H1 (cell line): ENCODE results near the gene PDE4D. TPM values are rescaled to one million over a fixed set of nuclear protein-coding genes. Genes with fewer than 3 reads are reported as not detected.

Experiments
- CTCF ChIA-PET: fragments of 300-600 bp; sonication (Branson Sonifier 250); formaldehyde crosslinking; loops from one replicate; lab custom pipeline; 2021; ENCODE audit not compliant: partially characterized antibody; lab: Charles Lee
- POLR2A ChIA-PET: fragments of 300-600 bp; sonication (Branson Sonifier 250); formaldehyde crosslinking; loops from one replicate; lab custom pipeline; 2021; ENCODE audit warnings: inconsistent platforms; ENCODE audit not compliant: partially characterized antibody; lab: Charles Lee
- DNase-seq, 2 experiments: peaks; one replicate each; pipeline versions ENCODE4 v3.0.0 to v3.0.0-alpha.2; 2010 to 2022; ENCODE audit warnings: low spot score in 2 of 2, low read depth in 1 of 2, mixed read lengths in 1 of 2
- FAIRE-seq: peaks from 2 replicates; lab custom pipeline; 2011; peaks lifted over from hg19 to GRCh38; lab: Jason Lieb, UNC
- H2AFZ ChIP-seq: 2 replicates; pipeline ENCODE4 v1.8.1; 2012; ENCODE audit warnings: low read length, inconsistent platforms
- H2AK5ac ChIP-seq: 2 replicates; pipeline ENCODE4 v1.6.1; 2013; ENCODE audit warnings: low read depth, low read length
- H2BK120ac ChIP-seq: replicated peaks from 2 replicates; pipeline ENCODE3; 2013; ENCODE audit warnings: low read depth, low read length, inconsistent platforms
- H2BK12ac ChIP-seq: 2 replicates; pipeline ENCODE4 v1.6.1; 2013; ENCODE audit warnings: low read depth, low read length
- H2BK15ac ChIP-seq: 2 replicates; pipeline ENCODE4 v1.6.1; 2013; ENCODE audit warnings: low read length
- H2BK20ac ChIP-seq: 2 replicates; pipeline ENCODE4 v1.6.1; 2013; ENCODE audit warnings: low read length
- H2BK5ac ChIP-seq: 2 replicates; pipeline ENCODE4 v1.6.1; 2013; ENCODE audit warnings: low read depth, low read length
- H3K14ac ChIP-seq: 2 replicates; pipeline ENCODE4 v1.6.1; 2013; ENCODE audit warnings: inconsistent platforms; ENCODE audit not compliant: insufficient read length
- H3K18ac ChIP-seq: 2 replicates; pipeline ENCODE4 v1.6.1; 2013; ENCODE audit warnings: low read length; ENCODE audit errors: extremely low read depth
- H3K23ac ChIP-seq: 2 replicates; pipeline ENCODE4 v1.6.1; 2013; ENCODE audit warnings: inconsistent platforms; ENCODE audit not compliant: insufficient read length
- H3K23me2 ChIP-seq: 2 replicates; pipeline ENCODE4 v1.6.1; 2013; ENCODE audit warnings: low read depth, low read length
- H3K27ac ChIP-seq: 2 replicates; pipeline ENCODE4 v1.6.1; 2011; ENCODE audit warnings: low read depth, low read length, inconsistent platforms
- H3K27me3 ChIP-seq, 4 experiments: replicated peaks in 1 of 4; 1 replicate in 1 of 4; 2 replicates in 3 of 4; pipeline versions ENCODE4 v1.6.1 to v1.8.1; 2011 to 2013; ENCODE audit warnings: low read length in 3 of 4, mild to moderate bottlenecking in 3 of 4, inconsistent platforms in 2 of 4, mixed read lengths in 2 of 4, moderate library complexity in 1 of 4; ENCODE audit not compliant: control insufficient read depth in 3 of 4, insufficient read depth in 3 of 4; ENCODE audit errors: extremely low read depth in 1 of 4
- H3K36me3 ChIP-seq, 4 experiments: 2 replicates each; pipeline versions ENCODE4 v1.6.1 to v1.8.1; 2011 to 2013; ENCODE audit warnings: mild to moderate bottlenecking in 4 of 4, low read length in 3 of 4, moderate library complexity in 2 of 4, control low read depth in 1 of 4, inconsistent platforms in 1 of 4; ENCODE audit not compliant: insufficient read depth in 4 of 4, control insufficient read depth in 2 of 4
- H3K4ac ChIP-seq: replicated peaks from 2 replicates; pipeline ENCODE3; 2013; ENCODE audit warnings: low read length, low read depth, mixed read lengths, inconsistent platforms; ENCODE audit not compliant: insufficient read length
- H3K4me1 ChIP-seq, 4 experiments: replicated peaks in 1 of 4; 1 replicate in 1 of 4; 2 replicates in 3 of 4; pipeline versions ENCODE4 v1.6.1 to v1.8.1; 2011 to 2013; ENCODE audit warnings: low read length in 3 of 4, inconsistent platforms in 2 of 4, mixed read lengths in 1 of 4; ENCODE audit not compliant: insufficient read depth in 4 of 4, control insufficient read depth in 3 of 4
- H3K4me2 ChIP-seq, 2 experiments: 2 replicates each; pipeline versions ENCODE4 v1.6.1 to v1.8.1; 2011 to 2013; ENCODE audit warnings: low read depth in 2 of 2, low read length in 2 of 2, control low read depth in 1 of 2, inconsistent platforms in 1 of 2, mild to moderate bottlenecking in 1 of 2; ENCODE audit not compliant: insufficient read depth in 1 of 2
- H3K4me3 ChIP-seq, 4 experiments: fragments of 200-600, 300-600 bp in 1 of 4; sonication (generic), shearing (Covaris generic), sonication (Bioruptor Twin) in 1 of 4; 2 replicates each; pipeline versions ENCODE4 v1.5.1 to v1.8.1; 2011 to 2016; ENCODE audit warnings: low read length in 4 of 4, low read depth in 3 of 4, control low read depth in 2 of 4, inconsistent platforms in 2 of 4, mild to moderate bottlenecking in 2 of 4, mixed read lengths in 1 of 4, moderate library complexity in 1 of 4; ENCODE audit not compliant: insufficient read depth in 2 of 4; ENCODE audit errors: extremely low read depth in 1 of 4
- H3K56ac ChIP-seq: replicated peaks from 2 replicates; pipeline ENCODE3; 2013; ENCODE audit warnings: low read depth, mild to moderate bottlenecking, mixed read lengths, low read length, inconsistent platforms; ENCODE audit not compliant: insufficient read length
- H3K79me1 ChIP-seq: 2 replicates; pipeline ENCODE4 v1.6.1; 2013; ENCODE audit warnings: low read depth, low read length, control low read depth
- H3K79me2 ChIP-seq, 2 experiments: 2 replicates each; pipeline versions ENCODE4 v1.6.1 to v1.8.1; 2012 to 2013; ENCODE audit warnings: low read length in 2 of 2, mild to moderate bottlenecking in 2 of 2, inconsistent platforms in 1 of 2; ENCODE audit not compliant: insufficient read depth in 2 of 2, control insufficient read depth in 1 of 2
- H3K9ac ChIP-seq, 4 experiments: replicated peaks in 1 of 4; 1 replicate in 1 of 4; 2 replicates in 3 of 4; pipeline versions ENCODE4 v1.6.1 to v1.8.1; 2011 to 2013; ENCODE audit warnings: low read depth in 3 of 4, low read length in 3 of 4, control low read depth in 2 of 4, mild to moderate bottlenecking in 2 of 4, moderate library complexity in 2 of 4, inconsistent platforms in 1 of 4; ENCODE audit errors: extremely low read depth in 1 of 4
- H3K9me3 ChIP-seq, 2 experiments: 2 replicates each; pipeline versions ENCODE4 v1.6.1 to v1.8.1; 2012 to 2013; ENCODE audit warnings: mild to moderate bottlenecking in 2 of 2, moderate library complexity in 2 of 2, control low read depth in 1 of 2, inconsistent platforms in 1 of 2, low read depth in 1 of 2, low read length in 1 of 2, mixed read lengths in 1 of 2; ENCODE audit not compliant: insufficient read depth in 2 of 2
- H4K20me1 ChIP-seq, 2 experiments: replicated peaks in 1 of 2; 2 replicates each; pipeline versions ENCODE3 to v1.8.1; 2011 to 2013; ENCODE audit warnings: inconsistent platforms in 2 of 2, low read length in 2 of 2, mild to moderate bottlenecking in 1 of 2; ENCODE audit not compliant: insufficient read depth in 2 of 2, control insufficient read depth in 1 of 2
- H4K5ac ChIP-seq: 2 replicates; pipeline ENCODE4 v1.6.1; 2013; ENCODE audit warnings: low read length, low read depth, mixed read lengths, inconsistent platforms; ENCODE audit not compliant: insufficient read length
- H4K8ac ChIP-seq: 2 replicates; pipeline ENCODE4 v1.8.0; 2013; ENCODE audit warnings: mild to moderate bottlenecking, moderate library complexity, low read length, inconsistent platforms; ENCODE audit not compliant: insufficient read depth; ENCODE audit errors: extremely low read depth
- H4K91ac ChIP-seq: replicated peaks from 2 replicates; pipeline ENCODE3; 2013; ENCODE audit warnings: low read length, mixed read lengths, inconsistent platforms; ENCODE audit not compliant: insufficient read length
- WGBS, 2 experiments: shearing (Covaris generic) in 1 of 2; methylation state at CpG; one replicate each; pipeline versions ENCODE4 v1.1.6 to v1.1.7; 2013 to 2015; ENCODE audit warnings: low lambda C conversion rate in 2 of 2, mixed read lengths in 2 of 2, inconsistent platforms in 1 of 2, low coverage in 1 of 2, missing lambda C conversion rate in 1 of 2; ENCODE audit not compliant: insufficient replicate concordance in 2 of 2, insufficient coverage in 1 of 2, insufficient read length in 1 of 2; ENCODE audit errors: extremely low coverage in 1 of 2, missing lambda C conversion rate in 1 of 2; 5-methylcytosine and 5-hydroxymethylcytosine counted together
- polyA plus RNA-seq, 7 experiments: library from polyadenylated mRNA; depleted of rRNA in 3 of 7; stranded (reverse) in 5 of 7; unstranded in 2 of 7; fragments of >200 nt in 5 of 7; fragments of 200-250 nt in 2 of 7; gene quantifications; 1 replicate in 5 of 7; 2 replicates in 1 of 7; 4 replicates in 1 of 7; pipeline versions ENCODE4 v1.2.1 to v1.2.3, GENCODE V29; 2011 to 2013; ENCODE audit warnings: missing spikeins in 2 of 7, mixed read lengths in 2 of 7
- total RNA-seq: library from RNA; stranded (reverse); fragmentation: NEBNext Ultra II Directional; extraction: Animal tissue kit (Norgen Biotek cat#: 25700); gene quantifications from 2 replicates; pipeline ENCODE4 v1.2.1, GENCODE V29; 2021
- TF ChIP-seq, protein P1 (sequence below): IDR thresholded peaks from 2 replicates; pipeline ENCODE4 v1.6.1; 2012; ENCODE audit warnings: inconsistent platforms

The PDE4D gene
- total and polyA plus RNA-seq, 2 of the 8 experiments (the other 6 are each of a cell fraction or from before 2014, with no cell fraction given), result 2.3 to 3.7 TPM

DNA sequence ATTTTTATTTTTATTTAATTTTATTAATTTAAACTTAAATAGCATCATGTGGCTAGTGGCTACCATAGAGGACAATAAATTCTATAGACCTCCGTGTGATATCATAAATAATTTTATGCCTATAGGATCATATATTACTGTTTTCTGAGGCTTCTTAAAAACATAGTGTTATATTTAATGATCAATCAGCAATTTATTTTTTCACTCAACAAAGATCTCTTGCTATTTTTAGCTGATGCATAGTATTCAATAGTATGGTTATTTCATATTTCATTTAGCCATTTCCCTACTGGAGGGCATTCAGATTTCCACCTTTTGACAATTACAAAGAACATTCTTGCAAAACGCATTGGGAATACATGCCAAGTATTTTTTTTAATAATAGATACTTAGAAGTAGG is 114.1 kb downstream of the PDE4D start:
- Histone ChIP-seq H3K36me3 (no peaks in the 10 kb centered on the region), H3K27me3 (no peaks in the 10 kb centered on the region), H2AFZ (no peak overlapping the region), H3K9me3 (no peaks in the 10 kb centered on the region), H3K56ac (no peak overlapping the region), H2BK5ac (no peak overlapping the region), H3K4me1 (peaks cover 0 to 4% (median 0%) of the 10 kb centered on the region in 4 experiments; a peak in 2 of 7 replicates), H4K91ac (no peak overlapping the region), H3K27ac (no peak overlapping the region), H3K23ac (no peak overlapping the region), H4K8ac (no peak overlapping the region), H3K4me3 (no peak overlapping the region), H3K79me1 (no peaks in the 10 kb centered on the region), H3K14ac (no peak overlapping the region), H3K4me2 (no peak overlapping the region), H2BK12ac (no peak overlapping the region), H3K79me2 (no peaks in the 10 kb centered on the region), H3K4ac (no peak overlapping the region), H2BK15ac (no peak overlapping the region), H4K5ac (no peak overlapping the region), H3K9ac (no peak overlapping the region), H2BK120ac (no peak overlapping the region), H2AK5ac (no peak overlapping the region), H3K23me2 (no peaks in the 10 kb centered on the region), H3K18ac (no peak overlapping the region), H4K20me1 (no peaks in the 10 kb centered on the region), H2BK20ac (no peak overlapping the region)
- CTCF ChIA-PET, result interaction anchor here (0.8 to 1.2 kb wide), 2 partner anchors 21 to 243 kb away, joined by 3 read pairs; no protein-coding TSS in a partner anchor
- 82% methylated on average over 2 of the region's 2 CpGs; no CpG with 5 or more reads in 1 of the 2 experiments for WGBS, 2 experiments
- DNase-seq, result no peak
- POLR2A ChIA-PET, result no interaction called here
- TF ChIP-seq, protein P1, sequence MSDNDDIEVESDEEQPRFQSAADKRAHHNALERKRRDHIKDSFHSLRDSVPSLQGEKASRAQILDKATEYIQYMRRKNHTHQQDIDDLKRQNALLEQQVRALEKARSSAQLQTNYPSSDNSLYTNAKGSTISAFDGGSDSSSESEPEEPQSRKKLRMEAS, result no peak
- no peak for FAIRE-seq
